D721Med (cell line): ENCODE data around the gene KMT5C.

Experiments
- DNase-seq: peaks from one replicate; pipeline ENCODE4 v3.0.0; 2011; ENCODE audit warnings: low spot score; ENCODE audit not compliant: insufficient read length
- FAIRE-seq: peaks from 2 replicates; lab custom pipeline; 2011; peaks lifted over from hg19 to GRCh38; lab: Jason Lieb, UNC
- TF ChIP-seq, protein P1 (sequence below): IDR thresholded peaks from 2 replicates; pipeline ENCODE4 v1.5.1; 2012; ENCODE audit warnings: mild to moderate bottlenecking, control low read depth; ENCODE audit not compliant: insufficient read depth; ENCODE audit errors: missing control alignments

Gene KMT5C

DNA sequence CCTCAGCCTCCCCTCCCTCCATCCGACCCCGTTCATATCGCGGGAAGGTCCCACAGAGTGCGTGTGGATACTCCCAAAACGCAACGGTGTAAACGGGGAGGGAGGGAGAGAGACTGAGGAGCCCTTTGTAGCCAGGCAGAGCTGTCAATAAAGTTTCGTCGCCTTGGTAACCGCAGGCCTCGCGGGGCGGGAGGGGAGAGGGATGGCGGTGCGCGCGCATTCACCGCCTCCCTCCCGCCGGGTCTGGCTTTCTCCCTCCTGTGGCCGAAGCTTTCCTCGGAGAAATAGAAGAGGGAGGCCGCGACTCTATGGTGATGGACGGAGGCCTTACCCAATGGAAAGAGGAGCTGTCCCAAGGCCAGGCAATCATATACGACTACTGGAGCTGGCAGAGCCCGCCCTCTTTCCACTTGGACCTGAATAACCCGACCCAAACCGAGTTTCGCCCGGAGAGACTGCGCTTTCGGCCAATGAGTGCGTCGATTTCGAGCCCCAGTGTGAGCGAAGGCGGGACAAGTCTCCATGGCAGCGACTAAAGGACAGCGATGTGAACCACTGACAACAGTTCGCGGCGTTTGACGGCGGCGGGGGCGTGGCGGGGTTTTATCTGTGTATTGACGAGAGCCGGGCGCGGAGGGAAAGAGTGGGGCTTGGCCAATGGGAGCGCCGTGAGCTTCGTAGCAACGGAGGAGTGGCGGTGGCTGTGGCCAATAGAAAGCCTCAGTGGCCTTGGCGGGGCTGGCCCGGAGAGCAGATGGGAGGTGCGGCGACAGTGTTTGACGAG, at the start of gene KMT5C:
TSS of gene KMT5C (plus strand) at position 772 of the 784 bp plus-strand sequence. CDS start 2,061 bp downstream, outside the sequence.
- DNase-seq = peak; percentile 86
- TF ChIP-seq, protein P1, sequence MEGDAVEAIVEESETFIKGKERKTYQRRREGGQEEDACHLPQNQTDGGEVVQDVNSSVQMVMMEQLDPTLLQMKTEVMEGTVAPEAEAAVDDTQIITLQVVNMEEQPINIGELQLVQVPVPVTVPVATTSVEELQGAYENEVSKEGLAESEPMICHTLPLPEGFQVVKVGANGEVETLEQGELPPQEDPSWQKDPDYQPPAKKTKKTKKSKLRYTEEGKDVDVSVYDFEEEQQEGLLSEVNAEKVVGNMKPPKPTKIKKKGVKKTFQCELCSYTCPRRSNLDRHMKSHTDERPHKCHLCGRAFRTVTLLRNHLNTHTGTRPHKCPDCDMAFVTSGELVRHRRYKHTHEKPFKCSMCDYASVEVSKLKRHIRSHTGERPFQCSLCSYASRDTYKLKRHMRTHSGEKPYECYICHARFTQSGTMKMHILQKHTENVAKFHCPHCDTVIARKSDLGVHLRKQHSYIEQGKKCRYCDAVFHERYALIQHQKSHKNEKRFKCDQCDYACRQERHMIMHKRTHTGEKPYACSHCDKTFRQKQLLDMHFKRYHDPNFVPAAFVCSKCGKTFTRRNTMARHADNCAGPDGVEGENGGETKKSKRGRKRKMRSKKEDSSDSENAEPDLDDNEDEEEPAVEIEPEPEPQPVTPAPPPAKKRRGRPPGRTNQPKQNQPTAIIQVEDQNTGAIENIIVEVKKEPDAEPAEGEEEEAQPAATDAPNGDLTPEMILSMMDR = peak; percentile 4
- peak; percentile 63 for FAIRE-seq

DNA sequence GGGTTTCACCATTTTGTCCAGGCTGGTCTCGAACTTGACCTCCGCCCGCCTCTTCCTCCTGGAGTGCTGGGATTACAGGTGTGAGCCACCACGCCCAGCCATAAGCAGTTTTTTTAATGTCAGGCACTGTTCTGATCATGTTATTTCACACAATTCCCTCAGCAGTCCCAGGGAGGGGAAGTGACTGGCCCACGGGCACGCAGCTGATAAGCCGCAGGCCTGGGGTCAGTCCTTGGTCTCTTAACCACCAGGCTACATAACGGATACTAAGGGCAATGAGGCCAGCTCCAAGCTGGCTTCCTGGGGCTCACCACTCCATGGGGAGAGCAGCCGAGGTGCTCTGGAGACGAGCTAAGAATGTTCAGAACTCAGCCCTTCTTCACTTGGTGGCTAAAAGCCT, 42.4 kb upstream of the KMT5C start:
- TF ChIP-seq, protein P1 = no peak
- no peak for DNase-seq
- no peak for FAIRE-seq

DNA sequence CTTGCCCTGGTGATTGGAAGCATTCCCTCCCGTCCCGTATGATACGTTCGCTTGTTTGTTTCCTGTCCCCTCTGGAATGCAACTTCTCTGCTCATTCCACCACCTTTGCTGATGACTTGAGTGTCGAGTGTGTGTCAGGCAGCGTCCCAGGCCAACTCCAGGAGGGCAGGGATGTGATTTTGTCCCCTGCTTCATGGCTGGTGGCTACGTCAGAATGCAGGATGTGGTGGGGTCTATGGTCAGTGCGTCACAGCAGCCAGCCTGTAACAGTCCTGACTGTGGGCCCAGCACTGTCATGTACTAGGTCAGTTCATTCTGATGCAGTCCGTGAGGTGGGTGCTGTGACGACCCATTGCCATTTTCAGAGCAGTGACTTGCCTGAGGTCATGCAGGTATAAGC, 39.7 kb upstream of the KMT5C start:
- FAIRE-seq (no peak), DNase-seq (no peak)
- TF ChIP-seq, protein P1 = no peak

DNA sequence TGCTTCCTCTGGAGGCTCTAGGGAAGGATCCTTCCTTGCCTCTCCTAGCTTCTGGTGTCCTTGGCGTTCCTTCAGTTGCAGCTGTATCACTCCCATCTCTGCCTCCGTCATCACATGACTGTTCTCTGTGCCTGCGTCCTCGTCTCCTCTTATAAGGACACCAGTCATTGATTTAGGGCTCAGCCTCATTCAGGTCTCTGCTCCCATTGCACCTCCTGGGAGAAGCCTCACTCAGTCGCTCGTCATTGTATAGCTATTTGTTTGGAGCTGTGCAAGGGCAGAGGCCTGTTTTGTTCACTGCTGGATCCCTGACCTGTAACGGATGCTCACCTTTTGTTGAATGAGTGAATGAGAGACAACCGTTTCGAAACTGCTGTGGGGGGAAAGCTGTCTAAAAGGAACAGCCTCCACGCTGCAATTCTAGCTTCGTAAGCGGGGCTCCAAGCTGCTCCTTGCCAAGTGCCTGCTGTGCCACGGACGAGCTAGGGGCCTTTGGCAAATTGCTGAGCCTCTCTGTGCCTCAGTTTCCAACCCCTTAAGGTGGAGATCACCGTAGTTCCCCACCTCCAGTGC, 38.7 kb upstream of the KMT5C start:
- DNase-seq (no peak), FAIRE-seq (no peak)
- TF ChIP-seq, protein P1 = no peak

DNA sequence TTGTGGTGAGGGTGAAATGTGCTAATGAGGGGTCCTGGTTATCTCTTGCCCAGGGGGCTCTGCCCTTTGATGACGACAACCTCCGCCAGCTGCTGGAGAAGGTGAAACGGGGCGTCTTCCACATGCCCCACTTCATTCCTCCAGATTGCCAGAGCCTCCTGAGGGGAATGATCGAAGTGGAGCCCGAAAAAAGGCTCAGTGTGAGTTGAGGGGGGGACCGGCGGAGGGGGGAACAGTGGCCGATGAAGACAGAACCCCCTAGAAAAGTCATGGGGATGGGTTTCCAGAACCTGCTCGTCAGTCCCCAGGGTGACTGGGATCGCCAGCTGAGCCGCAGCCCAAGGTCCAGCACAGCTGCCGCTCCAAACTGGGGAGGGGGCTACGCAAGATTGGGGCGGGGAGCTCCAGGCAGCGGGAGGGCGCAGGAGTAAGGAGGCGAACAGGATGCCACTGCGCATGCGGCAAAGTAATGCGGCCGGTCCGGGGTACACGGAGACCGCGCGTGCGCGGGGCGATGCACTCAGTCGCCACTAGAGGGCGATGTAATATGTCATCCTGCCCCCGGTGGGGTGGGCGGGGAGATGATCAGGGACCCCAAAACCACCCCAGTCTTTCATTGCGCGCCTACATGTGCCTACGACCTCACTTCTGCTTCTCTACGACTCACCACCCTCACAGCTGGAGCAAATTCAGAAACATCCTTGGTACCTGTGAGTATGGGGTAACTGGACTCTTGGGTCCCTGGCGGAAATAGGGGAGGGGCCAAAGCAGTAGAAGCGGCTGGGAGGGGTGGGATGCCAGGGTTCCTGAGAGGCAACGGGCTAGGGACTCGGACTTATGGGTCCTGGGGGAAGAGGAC, 38.0 kb upstream of the KMT5C start:
- TF ChIP-seq, protein P1 = peak; percentile 66
- peak; percentile 100 for DNase-seq
- FAIRE-seq = no peak

DNA sequence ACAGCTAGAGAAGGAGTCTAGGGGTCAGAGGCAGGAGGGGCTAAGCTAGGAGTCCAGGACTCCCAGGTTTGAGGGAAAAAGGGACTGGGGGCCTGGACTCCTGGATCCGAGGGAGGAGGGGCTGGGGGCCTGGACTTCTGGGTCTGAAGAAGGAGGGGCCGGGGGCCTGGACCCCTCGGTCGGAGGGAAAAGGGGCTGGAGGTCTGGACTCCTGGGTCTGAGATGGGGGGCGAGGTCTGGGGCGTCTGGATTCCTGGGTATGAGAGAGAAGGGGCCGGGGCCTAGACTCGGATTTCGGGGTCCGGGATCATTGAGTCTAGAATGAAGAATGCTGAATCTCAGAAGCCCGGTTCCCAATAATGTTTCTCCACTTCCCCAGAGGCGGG, 37.4 kb upstream of the KMT5C start:
- FAIRE-seq = no peak
- no peak for DNase-seq
- TF ChIP-seq, protein P1 = no peak
